ENCODE data around the gene ADGRD1.

GRCh38 chr12:131067981-131068851, 114.5 kb downstream of the ADGRD1 start:
- no peak for TF ChIP-seq POLR2AphosphoS5 (IDR thresholded peaks at IDR 0.05; ENCODE audit: low read depth, low read length)
- TF ChIP-seq POLR2A (IDR thresholded peaks at IDR 0.05; ENCODE audit: low read depth, low read length) = no peak
- TF ChIP-seq TAF1 (IDR thresholded peaks at IDR 0.05; ENCODE audit: low read depth, low read length) = no peak
